Measurements from ENCODE around the gene HCST.

GRCh38 chr19:35925501-35925900 is 23.2 kb downstream of the HCST start:
- TF ChIP-seq POLR2A (IDR thresholded peaks at IDR 0.05): no peak
- TF ChIP-seq CTCF (IDR thresholded peaks at IDR 0.05): no peak
- no peak for TF ChIP-seq POLR2AphosphoS5 (IDR thresholded peaks at IDR 0.05)
